PC-3 (cell line): Measurements from ENCODE around the gene AFF3.

Experiments
- EZH2 ChIP-seq: fragments of 300-600 bp; sonication (generic); IDR thresholded peaks from one replicate; pipeline ENCODE4 v1.6.1; 2017; ENCODE audit warnings: antibody characterized with exemption, mild to moderate bottlenecking, low read length; ENCODE audit not compliant: unreplicated experiment
- TF ChIP-seq, protein P1 (sequence below): fragments of 300-600 bp; sonication (generic); conservative IDR thresholded peaks from 2 replicates; pipeline ENCODE4 v1.5.1; 2017; ENCODE audit warnings: antibody characterized with exemption, low read depth, mild to moderate bottlenecking, low read length

DNA sequence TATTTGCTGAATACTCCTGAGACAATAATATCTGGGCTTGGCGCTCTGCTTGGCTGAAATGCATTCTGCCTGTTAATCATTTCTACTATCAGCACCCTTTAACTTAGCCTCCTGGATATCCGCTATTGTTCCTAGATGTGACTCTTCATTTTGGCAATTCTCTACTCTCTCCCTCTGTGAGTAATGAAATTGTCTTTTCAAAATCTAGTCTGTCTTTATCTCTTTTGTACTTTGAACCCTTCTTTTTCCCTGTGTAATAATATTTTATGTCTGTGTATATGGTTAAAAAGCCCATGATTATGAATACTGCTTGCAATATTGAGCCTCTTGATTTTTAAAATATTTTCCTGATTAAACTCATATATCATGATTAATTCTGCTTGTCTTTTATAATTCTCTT, 646.4 kb downstream of the AFF3 start:
- TF ChIP-seq, protein P1, sequence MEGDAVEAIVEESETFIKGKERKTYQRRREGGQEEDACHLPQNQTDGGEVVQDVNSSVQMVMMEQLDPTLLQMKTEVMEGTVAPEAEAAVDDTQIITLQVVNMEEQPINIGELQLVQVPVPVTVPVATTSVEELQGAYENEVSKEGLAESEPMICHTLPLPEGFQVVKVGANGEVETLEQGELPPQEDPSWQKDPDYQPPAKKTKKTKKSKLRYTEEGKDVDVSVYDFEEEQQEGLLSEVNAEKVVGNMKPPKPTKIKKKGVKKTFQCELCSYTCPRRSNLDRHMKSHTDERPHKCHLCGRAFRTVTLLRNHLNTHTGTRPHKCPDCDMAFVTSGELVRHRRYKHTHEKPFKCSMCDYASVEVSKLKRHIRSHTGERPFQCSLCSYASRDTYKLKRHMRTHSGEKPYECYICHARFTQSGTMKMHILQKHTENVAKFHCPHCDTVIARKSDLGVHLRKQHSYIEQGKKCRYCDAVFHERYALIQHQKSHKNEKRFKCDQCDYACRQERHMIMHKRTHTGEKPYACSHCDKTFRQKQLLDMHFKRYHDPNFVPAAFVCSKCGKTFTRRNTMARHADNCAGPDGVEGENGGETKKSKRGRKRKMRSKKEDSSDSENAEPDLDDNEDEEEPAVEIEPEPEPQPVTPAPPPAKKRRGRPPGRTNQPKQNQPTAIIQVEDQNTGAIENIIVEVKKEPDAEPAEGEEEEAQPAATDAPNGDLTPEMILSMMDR: no peak
- TF ChIP-seq EZH2: no peak
